GM19035 (cell line): ENCODE data around the gene FOXP4.

Experiments
- ATAC-seq: cut with Tn5 transposase; IDR thresholded peaks from one replicate; pipeline ENCODE4 v1.9.1; 2021; ENCODE audit not compliant: unreplicated experiment

The FOXP4 gene

DNA sequence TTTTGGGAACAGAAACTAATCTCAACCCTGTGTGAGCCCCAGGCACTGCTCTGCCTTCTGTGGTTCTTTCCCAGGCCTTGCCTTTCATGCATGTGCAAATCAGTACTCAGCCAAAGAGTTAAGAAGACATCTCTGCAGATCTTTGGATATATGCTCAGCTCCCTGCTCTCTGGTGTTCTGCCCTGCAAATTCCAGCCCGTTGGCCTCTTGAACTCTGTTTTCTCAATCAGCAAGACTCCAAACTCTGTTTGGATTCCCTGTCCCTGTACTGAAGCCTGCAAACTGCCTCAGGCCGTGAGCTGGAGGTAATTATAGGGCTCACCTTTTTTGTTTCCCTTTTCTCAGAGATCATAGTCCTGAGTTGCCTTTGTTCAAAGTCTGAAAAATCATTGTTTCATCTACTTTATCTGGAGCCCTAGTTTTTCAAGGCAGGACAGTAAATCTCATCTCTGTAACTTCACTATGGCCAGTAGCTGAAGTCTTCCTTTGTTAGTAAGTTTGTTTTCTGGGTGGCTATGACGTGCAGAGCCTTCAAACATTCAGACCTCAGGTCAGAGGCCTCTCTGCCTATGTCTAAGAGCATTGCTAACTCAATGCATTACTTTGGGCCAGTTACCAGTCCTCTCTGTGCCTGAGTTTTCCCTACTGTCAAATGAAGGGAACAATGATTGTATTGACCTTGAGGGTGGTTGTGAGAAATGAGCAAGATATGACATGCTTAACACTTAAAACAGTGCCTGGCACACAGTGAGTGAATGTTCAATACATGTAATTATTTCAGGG is 76.2 kb downstream of the FOXP4 start:
- no peak for ATAC-seq

DNA sequence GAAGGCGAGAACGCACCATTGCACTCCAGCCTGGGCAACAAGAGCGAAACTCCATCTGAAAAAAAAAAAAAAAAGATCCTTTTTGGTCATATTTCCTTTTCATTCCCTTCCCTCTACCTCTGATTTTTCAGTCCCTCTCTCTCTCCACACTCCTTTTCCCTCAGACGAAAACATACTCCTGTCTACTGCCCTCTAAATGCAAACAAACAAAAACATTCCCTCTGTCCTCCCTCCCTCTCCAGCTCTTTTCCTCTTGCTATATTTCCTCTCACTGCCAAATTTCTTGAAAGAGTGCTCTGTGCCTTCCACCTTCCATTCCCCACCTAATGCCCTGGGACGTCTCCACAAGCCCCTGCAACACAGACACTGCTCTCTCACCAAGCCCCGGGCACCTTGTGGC is 77.1 kb downstream of the FOXP4 start:
- no peak for ATAC-seq

DNA sequence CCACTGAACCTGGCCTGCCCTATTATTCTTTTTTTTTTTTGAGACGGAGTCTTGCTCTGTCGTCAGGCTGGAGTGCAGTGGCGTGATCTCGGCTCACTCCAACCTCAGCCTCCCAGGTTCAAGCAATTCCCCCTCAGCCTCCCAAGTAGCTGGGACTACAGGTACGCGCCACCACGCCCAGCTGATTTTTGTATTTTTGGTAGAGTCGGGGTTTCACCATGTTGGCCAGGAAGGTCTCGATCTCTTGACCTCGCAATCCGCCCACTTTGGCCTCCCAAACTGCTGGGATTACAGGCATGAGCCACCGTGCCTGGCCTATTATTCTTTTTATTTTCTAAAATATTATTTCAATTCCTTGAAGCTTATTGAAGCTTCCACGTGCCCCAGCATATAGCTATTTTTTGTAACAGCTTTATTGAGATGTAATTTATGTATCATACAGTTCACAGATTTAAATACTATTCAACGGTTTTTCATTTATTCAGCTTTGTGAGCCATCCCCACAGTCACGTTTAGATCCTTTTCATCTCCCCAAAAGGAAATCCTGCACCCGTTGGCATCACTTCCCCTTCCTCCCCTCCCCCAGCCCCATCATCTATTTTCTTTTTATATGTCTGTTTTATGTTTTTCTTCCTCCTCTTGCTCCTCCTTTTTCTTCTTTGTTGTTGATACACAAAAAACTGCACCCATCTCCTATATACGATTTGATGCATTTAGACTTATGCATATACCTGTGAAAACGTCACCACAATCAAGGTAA is 78.6 kb downstream of the FOXP4 start:
- no peak for ATAC-seq

DNA sequence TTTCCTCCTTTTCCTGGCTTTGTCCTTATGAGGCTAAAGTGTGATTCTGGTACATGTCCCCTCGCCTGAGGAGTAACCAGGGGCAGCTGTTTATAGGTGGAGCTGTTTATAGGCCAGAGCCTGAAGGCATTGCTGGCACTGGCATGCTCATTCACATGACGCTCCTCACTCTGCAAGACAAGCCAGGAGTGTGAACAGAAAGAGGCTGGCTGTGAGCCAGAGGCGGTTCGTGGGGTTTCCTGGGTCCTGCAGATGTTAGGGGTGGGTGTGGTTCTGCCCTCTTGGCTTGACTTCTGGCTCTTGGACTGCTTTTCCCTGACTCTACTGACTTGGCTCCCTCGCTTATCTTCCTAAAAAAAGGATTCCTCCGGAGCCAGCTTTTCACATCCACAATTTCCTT is 79.3 kb downstream of the FOXP4 start:
- no peak for ATAC-seq

DNA sequence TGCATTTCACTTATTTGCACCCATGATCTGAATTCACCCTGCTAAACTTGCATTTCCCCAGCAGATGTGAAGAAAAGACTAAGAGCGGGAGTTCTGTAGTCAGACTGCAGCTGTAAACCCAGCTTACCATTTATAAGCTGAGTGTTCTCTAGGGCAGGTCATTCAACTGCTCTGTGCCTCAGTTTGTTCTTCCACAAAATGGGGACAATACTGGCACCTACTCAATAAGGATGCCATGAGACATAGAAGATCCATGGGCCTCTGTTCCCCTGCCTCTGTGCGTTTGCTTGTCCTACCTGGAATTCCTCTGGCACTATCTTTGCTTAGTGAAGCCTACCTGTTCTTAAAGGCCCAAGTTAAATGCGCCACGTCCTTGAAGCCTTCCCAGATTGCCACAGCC is 79.8 kb downstream of the FOXP4 start:
- no peak for ATAC-seq

DNA sequence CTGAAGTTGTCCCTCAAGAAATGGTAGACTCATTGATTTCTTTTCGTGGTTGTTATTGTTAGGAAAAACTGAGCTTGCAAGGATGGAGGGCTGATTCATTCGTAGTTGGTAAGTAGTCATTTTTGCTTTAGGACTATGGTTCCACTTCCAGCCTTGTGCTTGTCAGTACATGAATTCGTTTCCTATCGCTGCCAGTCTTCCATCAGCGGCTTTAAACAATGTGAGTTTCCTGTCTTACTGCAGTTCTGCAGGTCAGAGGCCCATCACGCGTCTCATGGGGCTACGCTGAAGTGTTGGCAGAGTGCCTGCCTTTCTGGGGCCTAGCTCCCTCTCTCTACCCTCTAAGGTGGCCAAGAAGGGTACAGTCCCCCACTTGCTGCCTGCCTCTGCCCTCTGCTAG is 80.7 kb downstream of the FOXP4 start:
- ATAC-seq, result no peak

DNA sequence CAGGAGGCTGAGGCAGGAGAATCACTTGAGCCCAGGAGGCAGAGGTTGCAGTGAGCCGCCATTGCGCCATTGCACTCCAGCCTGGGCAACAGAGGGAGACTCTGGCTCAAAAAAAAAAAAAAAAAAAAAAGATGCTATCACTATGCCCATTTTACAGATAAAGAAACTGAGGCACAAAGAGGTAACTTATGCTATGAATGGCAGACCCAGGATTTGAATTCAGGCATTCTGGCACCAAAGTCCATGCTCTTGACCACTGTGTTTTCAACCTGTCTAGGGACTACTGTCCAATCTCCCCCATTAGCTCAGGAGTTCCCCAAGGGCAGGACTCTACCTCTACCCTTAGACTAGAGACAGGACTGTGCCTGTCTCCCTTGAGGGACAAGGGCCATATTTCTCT is 82.9 kb downstream of the FOXP4 start:
- no peak for ATAC-seq

DNA sequence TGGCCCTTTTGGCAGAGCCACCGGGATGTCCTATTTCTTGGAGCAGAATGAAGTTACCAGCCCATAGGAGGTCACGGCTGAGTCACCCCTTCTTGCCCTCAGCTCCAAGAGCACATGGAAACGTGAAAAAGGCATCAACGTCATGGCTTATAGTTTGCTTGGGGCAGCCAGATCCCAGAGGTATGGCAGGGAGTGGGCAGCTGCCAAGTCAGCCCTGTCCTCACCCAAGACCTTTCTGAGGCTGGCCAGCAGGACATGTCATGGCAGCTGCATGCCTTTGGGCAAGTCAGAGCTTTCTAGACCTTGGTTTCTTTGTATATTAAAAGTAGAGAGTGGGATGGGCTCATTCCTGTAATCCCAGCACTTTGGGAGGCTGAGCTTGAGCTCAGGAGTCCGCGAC is 83.9 kb downstream of the FOXP4 start:
- no peak for ATAC-seq

DNA sequence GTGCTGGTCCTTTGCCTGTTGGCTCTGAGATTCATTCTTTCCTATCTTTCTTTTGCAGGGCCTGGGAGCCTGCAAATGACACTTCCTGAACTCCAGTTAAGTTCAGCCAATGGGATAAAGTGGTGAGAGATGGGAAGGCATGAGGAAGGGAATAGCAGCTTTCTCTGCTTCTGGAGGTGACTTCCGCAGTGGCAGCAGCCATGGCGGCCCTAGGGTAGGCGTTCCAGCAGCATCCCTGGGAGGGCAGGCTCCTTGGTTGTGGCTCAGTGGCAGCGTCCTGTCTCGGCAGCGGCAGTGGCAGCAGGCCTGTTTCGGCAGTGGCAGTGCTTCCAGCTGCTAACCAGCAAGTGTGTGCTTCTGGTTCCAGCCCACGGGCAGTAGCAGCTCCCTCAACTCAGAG is 84.8 kb downstream of the FOXP4 start:
- ATAC-seq, result no peak

DNA sequence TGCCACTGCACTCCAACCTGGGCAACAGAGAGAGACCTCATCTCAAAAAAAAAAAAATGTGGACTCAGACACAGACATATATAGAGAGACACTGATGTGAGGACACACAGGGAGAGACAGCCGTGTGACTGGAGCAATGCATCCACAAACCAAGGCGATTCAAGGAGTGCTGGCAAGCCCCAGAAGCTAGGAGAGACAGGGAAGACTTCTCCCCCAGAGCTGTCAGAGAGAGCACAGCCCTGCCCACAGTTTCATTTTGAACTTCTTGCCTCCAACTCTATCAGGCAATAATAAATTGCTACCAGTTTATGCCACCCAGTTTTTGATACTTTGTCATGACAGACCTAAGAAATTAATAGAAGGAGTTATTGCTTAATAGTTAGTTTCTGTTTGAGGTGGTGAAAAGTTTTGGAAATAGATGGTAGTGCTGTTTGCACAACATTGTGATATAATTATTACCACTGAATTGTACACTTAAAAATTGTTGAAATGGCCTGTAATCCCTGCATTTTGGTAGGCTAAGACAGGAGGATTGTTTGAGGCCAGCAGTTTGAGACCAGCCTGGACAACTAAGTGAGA is 87.0 kb downstream of the FOXP4 start:
- ATAC-seq, result no peak

DNA sequence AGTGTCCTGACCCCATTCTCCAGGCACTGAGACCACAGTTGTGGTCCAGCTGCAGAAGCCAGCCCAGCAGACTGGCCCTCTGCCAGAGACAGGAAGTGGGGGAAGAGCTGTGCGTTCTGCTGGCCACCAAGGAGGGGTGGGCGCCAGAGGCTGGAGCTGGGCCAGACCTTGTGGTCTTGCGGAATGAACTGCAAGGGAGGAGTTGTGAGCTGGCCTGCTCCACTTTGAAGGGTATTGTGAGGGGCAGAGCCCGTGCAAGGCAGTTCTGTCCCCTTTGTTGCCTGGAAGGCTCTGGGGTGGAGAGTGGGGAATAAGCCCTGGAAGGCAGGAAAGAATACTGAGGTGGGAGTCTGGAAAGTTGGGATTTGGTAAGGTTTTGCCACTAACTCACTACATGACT is 88.5 kb downstream of the FOXP4 start:
- ATAC-seq, result no peak

DNA sequence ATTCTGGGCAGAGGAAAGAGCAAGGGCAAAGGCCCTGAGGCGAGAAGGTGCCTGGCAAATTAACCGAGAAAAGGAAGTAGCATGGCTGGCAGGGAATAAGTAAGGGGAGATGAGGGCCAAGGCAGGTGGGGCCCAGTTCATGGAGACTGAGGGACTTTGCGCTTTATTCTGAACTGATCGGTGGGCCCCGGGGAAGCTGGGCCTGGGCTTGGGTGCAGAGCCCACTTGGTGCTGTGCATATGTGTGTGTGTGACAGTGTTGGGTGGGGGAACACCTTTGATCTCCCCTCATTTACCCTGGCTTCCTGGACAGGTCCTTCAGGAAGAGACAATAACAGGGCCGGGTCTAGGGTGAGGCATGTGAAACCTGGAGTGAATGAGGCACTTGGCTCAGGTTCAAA is 89.2 kb downstream of the FOXP4 start:
- ATAC-seq, result no peak

DNA sequence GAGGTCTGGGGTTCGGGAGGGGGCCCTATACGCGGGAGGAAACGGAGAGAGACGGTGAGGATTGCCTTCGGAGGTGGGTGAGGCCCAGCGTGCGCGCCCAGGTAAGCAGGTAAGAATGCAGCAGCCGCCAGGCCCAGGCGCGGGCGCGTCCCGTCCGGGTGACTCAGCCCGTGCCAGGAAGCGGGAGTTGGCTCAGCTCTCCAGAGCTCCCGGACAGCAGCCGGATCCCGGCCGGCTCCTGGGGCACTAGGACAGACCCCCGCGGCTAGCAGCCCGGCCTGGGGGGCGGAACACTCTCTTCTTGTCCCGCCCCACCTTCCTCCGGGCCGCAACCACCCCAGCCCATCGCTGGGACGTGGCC is 90.6 kb downstream of the FOXP4 start:
- no peak for ATAC-seq

DNA sequence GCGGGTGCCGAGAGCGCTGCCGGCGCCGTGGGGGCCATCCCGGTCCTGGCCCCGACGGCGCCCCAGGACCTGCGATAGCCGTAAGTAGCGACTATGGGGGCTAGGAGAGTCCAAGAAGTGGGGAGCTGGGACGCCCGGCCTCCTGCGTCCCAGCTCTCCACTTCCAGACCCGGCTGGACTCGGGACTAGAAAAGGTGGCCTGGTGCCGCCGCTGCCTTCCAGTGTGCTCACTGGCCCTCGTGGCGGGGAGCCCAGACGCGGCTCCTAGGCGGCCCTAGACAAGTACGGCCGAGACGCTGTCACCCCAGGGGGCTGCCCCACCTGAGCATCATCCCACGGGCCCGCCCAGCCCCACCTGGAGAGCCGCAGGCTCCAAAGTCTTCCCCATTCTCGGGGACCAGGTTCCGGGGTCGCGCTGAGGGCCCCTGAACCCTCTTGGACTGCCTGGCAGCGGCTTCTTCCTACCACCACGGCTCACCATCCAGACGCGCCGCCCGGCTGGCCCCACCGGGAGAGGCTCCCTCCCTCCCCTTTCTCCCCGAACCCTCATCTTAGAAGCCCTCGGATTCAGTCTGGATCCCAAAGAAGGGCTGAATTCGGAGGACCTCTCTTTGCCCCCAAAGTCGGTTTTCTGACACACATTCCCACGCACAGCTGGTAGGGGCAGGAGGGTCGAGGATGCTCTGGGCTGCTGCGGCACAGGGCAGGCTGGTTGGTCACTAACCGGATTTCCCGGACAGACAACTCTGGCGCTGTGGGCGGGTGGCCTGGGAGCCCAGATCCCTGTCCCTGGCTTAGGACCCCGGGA is 91.2 kb downstream of the FOXP4 start:
- no peak for ATAC-seq

DNA sequence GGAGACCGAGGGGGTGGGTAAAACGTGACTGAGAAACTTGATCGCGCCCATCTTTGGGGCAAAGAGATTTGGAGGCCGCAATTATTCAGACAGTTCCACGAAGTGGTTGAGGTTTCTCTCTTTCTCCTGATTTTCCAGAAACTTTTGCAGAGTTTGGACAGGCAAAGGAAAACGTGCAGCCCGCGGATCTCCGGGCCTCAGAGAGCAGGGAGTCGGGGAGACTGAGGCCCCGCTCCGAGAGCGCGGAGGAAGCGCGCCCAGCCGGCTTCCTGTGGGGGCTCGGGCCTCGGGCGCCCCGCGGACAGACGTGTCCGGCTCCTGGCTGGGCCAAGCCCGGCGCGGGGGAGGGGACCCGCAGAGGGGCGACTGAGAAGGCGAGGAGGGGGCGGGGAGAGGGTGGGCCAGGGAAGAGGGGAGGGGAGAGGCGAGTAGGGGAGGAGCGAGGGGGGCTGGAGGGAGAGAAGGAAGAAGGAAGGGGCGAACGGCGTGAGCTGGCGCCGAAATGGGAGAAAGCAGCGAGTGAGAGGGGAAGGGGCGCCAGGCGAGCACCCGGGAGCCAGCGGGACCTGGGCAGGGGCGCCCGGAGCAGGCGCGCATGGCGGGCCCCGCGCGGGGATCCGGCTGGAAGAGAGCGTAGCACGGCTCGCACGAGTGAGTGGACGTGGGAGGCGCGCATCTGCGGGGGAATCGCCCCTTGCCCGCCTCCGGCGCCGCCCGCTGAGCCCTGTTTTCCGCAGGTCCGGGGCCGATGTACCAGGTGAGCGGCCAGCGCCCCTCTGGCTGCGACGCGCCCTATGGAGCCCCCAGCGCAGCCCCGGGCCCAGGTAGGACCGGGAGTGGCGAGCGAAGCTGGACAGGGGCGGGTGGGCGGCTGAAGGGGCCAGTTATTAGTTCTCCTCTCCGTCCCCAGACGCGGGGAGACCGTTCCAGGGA is 92.1 kb downstream of the FOXP4 start, which contains the start of gene MDFI:
MDFI (plus strand) TSS at position 467 of the 933 bp plus-strand sequence; CDS start at position 749, 282 bp downstream.
- ATAC-seq, result no peak

DNA sequence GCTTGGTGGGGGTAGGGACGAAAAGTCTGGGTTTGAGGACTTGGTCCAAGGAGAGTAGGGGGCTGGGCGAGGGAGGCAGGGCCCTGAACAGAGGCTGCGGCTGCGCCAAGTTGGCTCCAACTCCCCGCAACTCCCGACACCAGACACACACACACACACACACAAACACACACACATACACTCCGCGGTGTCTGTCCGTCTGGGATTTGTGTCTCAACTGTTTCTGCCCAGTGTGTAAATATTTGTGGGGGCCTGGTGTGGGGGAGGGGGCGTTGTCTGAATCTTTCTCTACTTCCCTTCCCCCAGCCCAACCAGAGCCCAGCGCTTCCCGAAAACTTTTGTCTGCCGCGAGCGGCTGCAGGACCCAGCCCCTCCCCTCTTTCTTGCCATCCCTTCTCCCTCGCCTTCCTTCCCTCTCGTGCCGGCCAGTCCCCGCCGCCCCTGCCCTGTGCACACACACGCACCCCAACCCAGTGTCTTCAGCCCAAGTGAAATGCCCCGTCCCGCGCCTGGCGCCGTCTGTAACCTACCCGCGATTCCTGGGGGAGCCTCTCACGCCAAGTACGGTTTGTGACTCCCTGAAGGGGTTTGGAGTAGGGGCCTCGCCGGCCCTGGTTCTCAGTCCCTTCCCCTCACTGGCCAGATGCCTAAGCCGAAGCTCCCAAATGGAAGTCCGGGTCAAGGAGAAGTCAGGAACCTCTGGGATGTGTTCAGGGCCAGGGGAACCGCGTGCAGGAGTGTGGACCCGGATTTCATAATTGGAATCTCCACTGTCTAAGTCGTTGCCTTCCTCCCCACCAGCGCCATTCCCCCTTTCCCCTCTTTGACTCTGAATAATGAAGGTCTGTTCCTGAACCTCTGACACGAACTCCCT is 93.0 kb downstream of the FOXP4 start:
- ATAC-seq, result no peak

DNA sequence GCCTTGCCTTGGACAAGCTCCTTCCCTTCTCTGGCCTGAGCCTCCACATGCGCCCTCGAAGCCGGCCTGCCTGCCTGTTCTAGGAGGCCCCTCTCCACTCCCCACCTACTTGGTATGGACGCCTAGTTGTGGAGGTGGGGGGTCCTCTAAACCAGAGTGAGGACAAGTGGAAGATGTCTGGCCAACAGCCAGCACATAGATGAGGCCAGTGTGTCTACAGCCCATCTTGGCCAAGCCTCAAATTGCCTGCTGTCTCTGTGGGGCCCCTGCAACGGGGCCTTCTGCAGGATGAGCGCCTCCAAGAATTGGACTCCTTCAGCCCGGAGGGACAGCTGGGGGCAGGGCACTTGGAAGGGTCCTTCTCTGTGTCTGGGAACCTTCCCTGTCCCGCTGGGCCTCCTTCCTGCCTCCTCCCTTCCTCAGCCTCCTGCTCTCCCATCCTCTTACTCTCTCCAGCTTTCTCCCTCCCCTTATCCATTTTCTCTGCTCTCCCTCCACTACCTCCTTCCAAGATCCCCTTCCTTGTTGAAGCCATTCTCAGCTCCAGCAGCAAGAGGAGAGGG is 93.7 kb downstream of the FOXP4 start:
- no peak for ATAC-seq

DNA sequence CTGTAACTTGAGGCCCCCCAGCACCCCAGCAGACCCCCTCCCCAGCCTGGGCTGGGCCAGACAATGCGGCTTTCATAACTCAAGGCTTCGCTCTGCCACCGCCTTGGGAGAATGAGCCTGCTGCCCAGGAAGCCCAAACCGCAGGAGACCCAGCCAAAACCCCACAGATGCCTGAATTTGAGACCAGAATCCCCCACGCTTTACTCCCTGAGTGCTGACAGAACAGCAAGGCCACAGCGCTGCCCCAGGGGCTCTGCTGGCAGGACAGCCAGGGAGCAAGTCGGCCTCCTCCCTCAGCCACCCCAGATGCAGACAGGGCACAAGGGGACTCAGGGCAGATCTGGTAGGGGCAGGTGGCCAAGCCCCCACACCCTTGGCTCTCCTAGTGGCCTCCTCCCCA is 94.2 kb downstream of the FOXP4 start:
- ATAC-seq, result no peak

DNA sequence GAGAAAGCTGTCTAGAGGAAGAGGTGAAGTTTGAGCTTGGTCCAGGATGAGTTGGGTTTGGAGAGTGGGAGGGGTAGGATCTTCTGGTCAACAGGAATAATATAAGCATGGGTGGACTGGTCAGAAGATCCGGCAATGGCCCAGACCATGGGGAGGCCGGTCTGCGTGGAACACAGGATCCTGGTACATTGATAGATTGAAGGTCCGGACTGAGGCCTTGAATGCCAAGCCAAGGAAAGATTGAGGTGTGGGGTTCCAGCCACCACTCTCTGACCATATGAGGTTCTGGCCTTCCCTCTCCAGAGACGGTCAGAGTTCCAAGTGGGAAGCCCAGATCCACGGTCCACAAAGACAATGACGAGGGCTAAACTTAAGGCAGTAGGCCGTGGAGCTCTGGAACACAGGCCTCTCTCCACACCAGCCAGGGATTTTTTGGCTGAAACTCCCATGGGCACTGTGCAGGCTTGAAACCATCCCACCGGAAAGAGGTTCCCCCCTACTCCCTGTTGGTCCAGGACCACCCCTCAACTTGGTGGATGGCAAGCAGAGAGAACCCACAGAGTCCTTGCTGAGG is 95.3 kb downstream of the FOXP4 start:
- ATAC-seq, result no peak
